HuH-7 (cell line): Measurements from ENCODE around the gene PTPRN2.

Source experiments
- DNase-seq: peaks from one replicate; pipeline ENCODE4 v3.0.0; 2011; ENCODE audit warnings: low spot score

Gene PTPRN2

DNA sequence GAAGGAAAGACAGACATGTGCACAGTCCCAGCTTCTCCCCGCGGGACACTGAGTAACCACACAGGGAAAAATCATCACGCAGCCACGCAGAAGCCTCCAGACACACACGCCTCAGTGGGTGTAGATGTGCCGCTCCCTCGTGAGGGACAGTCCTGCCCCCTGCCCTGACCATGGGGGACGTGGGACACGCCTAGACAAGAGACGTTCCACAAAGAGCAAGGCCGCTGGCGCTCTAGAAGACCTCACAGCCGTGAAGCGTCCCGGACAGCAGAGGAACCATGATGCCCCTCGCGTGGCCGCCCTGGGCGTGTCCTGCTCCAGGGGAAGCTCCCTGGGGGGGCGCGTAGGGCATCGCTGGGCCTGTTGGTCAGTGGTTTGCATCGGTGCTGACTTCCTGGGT is 1040.0 kb downstream of the PTPRN2 start:
- no peak for DNase-seq

DNA sequence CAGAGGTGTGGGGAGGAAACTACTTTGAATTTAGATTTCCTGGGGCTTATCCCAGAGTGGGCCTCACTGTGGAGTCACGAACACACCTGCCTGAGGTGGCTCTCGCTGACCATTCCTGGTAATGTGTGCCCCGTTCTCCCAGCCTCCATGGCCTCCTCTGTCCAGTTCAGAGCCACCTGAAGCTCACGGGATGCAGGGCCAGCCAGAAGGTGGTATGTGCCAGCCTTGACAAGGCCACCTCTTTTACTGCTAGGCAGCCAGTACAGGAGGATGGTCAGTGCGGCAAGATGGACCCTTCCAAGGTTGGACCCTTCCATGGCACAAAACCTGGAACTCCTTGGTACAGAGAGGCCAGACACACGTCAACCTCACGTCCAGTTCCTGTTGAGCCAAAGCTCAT is 1040.5 kb downstream of the PTPRN2 start:
- no peak for DNase-seq

DNA sequence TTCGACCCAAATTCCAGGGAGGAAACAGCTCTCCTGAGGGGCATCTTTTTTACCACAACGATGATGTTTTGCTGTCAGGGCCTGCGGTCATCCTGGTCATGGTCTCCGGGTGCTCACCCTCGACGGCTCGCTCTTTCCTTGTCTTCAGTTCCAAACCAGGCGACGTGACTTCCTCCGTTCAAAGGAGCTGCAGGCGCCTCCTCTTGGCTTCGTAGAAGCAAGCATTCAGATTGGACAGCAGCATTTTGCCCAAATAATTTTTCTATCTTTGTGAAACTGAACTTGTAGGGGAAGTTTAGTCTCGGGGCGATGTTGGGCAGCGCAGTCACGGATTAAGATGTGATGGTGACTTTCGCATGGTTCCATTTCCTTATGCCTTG is 1042.0 kb downstream of the PTPRN2 start:
- no peak for DNase-seq

DNA sequence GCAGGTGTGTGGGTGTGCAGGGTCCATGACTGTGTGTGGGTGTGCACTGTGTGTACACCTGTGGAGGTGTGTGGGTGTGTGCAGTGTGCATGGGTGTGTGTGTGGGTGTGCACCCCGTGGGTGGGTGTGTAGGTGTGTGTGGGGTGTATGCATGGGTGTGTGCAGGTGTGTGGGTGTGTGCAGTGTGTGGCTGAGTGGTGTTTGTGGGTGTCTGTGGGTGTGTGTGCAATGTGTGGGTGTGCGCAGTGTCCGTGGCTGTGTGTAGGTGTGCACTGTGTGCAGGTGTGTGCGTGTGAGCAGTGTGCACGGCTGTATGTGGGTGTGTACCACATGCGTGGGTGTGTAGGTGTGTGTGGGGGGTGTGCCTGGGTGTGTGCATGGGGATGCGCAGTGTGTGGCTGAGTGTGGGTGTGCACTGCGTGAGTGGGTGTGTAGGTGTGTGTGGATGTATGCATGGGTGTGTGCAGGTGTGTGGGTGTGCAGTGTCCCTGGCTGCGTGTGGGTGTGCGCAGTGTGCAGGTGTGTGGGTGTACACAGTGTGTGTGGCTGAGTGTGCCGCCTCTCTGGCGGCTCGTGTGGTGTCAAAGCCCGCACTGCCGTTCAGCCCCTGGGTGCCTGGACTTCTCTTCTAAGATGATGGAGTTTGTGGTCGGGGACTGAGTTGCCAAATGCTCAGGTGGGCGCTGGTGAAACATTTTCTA is 1042.5 kb downstream of the PTPRN2 start:
- no peak for DNase-seq

DNA sequence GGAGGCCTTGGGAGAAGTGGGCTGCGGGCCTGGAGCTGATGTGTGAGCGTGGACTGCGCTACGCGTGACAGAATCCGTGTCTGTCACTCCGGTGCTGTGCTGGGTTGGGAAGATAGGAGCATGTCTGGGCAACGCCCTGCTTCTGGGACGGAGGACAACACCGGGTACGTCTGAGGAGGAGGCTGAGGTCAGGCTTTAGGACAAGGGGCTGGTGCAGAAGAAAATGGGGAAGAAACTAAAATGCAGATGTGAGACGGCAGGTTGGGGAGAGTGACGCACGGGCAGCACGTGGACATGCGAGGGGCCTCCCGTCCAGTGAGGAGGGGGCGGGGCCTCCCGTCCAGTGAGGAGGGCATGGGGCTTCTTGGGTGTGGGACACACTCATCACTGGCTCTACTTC is 1043.4 kb downstream of the PTPRN2 start:
- no peak for DNase-seq

DNA sequence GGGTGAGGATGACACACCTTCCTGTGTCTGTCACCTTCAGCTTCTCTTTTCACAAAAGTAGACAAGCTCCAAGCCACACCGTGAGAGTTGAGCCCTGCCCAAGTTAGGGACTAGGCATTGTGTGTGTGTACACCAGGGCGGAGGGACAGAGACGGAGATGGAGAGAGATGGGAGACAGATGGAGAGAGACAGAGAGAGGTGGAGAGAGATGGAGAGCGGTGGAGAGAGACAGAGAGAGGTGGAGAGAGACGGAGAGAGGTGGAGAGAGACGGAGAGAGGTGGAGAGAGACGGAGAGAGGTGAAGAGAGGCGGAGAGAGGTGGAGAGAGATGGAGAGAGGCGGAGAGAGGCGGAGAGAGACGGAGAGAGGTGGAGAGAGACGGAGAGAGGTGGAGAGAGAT is 1043.8 kb downstream of the PTPRN2 start:
- DNase-seq = no peak

DNA sequence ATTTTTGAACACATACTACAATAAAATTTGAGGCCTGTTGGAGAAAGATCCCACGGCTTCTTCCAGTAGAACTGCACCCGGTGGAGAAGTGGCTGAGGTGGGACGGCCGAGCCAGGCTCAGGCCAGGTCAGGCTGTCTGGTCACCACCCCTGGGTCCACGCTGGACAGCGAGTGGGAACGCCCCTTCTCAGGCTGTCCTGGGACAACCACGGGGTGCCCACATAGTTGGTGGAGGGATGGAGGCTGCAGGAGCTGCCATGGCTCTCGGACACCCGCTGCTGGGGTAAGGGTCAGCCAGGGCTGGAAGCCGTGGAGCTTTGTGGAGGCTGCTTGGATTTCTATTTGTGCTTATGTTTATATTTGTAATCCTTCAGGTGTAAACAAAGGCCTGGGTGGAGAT is 1044.3 kb downstream of the PTPRN2 start:
- no peak for DNase-seq

DNA sequence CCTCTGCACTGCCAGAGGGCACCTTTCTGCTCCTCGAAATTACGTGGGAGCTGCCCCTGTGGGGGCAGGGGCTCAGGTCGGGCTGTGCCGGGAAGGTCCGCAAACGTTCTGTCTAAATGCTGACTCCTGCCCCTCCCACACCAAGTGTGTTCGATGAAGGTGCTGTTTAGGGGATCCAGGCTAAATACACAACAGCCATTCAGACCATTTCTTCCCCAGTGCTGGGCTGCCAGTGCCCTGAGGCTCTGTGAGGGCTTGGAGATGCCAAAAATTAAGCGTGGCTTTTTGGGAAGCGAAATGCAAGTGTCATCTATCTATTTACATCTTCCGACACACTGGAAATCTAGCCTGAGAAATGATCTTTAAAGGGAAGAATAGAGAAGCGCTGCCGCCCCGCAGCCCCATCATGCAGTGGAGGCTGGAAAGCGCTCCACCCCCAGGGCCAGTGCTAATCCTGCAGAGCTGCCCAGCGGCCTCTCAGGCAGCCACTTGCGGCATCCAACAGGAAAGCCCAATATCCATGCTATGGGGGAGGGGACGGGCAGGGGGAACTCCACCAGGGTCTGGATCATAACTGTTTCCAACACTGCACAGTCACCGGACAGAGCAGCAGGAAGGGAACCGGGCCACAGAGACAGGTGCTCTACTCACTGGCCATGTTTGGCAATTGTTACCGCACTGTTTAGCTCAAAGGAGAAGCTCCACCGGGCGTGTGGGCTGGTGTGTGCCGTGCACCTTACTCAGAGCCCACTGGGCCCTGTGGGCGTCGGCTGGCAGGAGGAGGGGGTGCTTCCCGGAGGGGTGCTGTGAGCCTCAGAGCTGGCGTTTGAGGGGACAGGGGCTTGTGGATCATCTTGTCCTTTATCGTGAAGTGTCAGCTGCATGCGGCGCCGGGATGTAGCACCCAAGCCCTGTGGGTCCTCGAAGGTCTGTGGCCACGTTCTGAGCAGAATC is 1045.3 kb downstream of the PTPRN2 start:
- no peak for DNase-seq

DNA sequence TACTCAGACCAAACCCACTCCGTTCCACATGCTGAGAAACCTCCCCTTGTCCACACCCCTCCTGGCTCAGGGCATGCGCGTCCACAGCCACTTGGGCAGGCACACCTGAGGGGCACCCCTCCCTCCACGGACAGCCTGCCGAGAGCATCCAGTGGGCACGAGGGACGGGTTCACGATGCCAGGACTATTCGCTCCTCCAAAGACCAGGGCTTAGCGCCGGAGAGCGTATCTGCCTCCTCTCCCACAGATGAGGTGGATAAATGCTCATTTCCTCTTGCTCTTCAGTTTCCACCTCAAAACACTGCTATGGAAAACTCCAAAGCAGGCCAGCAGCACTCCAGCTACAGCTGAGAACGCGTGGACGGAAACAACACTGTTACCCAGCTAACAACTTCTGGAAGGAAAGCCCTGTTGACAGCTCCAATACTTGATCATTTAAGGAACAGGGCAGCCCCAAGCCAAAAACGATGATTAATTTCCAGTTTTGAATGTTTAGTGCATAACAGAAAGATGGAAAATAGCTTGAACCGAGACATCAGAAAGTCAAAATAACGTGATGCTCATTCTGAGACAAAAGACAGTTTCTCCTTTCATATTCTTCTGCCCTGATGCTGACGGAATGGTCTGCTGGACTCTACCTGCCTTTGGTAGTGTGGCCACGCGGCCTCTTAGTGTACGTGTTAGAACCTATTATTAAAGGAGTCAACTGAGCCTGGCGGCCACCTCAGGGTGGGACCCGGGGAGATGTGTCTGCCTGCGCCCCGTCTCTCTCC is 1046.1 kb downstream of the PTPRN2 start:
- DNase-seq = no peak

DNA sequence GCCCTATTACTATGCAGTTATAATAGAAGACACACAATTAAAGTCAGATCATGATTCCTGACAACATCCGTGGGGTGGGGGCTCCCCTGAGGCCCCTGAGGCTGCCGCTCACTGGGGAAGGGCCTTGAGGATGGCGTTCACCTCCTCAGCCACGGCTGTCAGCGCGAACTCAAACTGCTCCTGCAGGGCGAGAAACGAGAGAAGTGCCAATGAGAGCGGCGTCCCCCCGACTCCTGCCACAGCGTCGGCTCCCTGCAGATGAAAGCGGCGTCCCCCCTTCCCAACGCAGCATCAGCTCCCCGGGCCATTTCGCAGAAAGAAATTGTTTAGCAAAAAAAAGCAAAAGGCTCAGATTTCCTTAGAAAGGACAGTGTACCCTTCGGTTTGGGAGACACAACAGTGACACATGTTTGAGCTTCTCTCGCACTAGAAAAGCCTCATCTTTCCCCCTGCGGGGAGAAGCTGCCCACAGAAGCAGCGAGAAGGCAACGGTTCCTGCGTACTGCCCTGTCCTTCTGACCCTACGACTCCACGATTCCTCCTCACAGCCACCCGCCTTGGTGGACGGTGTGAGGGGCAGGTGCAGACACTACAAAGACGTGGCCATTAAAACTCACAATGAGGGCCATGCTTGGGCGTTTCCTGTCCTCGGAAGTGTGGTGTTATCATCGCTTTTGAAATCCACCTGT is 1046.9 kb downstream of the PTPRN2 start:
- DNase-seq = no peak

DNA sequence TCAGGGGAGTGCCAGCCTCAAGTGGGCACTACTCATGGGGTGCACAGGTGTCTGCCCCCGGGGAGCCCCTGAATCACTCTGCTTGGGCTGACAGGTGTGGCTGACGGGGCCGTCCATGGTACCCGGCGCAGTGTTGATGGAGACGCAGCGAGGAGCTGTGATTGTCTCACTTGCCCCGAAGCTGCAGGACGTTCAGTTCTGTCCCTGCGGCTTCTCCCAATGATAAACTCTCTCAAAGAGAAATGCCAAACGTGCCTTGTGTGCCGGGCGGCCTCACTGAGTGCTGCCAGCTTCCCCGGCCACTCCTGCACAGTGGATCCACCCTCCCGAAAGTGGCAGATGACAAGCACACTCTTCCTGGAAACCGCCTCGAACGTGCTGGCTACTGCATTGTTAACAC is 1047.6 kb downstream of the PTPRN2 start:
- no peak for DNase-seq

DNA sequence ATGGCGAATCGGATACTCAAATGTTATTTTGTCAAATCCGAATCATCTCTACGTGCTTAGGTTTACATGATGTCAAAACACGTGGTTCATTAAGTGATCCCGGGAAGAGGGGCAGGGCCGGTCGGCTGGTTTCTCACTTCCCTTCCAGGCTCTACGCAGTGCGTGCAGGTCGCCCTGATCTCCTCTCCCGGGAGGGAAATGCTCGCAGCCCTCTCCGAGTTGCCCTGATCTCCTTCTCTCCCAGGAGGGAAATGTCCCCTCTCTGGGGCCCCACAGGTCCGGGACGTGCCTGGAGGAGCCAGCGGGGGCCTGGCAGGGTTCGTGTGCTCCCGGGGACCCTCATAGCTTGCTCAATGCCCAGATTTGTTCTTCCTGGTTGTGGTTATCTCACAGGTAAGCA is 1048.1 kb downstream of the PTPRN2 start:
- DNase-seq = no peak

DNA sequence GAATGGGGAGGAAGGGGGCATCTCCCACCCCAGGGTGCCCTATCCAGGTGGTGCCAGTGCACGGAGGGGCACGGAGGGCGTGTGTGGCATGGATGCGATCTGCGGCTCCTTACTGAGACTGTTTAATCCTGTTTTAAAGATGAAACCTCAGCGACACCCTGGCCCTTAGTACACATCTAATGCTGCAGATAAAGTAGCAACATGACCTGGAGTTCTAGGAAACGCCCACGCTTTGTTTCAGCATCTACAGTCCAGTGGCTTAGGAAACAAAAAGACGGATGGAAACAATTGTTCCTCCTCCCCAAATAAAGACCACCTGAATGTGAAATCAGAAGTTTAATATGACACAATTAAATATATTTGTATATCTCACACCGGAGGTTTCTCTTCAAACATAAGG is 1048.9 kb downstream of the PTPRN2 start:
- DNase-seq = no peak

DNA sequence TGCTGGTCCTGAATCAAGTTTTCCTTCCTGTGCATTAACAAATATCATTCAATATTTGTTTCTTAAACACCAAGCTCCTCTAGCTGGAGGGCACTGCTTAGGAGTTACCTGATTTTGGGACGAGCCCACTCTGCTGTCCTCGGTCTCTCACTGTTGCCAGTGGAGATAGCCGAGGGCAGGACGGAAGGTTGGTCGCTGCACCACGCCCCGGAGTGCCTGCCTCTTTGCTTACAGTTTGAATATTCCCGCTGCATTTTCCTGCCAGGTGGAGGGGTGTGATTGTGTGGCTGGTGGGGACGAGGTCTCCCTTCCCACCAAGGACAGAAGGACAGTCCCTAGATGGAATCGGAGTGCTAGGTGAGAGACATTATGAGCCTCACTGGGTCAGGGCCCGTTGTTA is 1049.3 kb downstream of the PTPRN2 start:
- no peak for DNase-seq

DNA sequence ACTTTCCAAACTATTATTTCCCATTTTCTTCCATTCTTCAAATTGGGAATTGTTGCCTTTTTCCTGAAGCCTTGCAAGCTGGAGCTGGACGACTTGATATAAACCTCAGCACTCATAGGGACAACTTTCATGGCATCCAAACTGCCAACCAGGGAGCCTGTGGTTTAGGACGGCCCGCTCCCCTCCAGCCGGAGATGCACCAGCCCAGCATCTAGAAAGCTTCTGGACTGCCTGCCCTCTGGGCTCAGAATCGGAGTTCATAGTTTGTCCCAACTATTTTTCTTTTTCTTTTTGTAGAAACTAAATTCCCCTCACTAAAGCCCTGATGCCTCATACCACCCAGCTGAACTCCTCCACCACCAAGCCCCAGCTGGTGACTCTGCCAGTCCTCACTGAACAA is 1050.6 kb downstream of the PTPRN2 start:
- DNase-seq = no peak

DNA sequence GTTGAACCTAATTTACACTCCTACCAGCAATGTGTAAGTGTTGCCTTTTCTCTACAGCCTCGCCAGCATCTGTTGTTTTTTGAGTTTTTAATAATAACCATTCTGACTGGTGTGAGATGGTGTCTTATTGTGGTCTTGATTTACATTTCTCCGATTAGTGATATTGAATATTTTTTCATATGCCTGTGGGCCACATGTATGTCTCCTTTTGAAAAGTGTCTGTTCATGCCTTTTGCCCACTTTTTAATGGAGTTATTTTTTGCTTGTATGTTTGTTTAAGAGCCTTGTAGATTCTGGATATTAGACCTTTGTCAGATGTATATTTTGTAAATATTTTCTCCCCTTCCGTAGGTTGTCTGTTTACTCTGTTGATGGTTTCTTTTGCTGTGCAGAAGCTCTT is 1055.6 kb downstream of the PTPRN2 start:
- DNase-seq = no peak

DNA sequence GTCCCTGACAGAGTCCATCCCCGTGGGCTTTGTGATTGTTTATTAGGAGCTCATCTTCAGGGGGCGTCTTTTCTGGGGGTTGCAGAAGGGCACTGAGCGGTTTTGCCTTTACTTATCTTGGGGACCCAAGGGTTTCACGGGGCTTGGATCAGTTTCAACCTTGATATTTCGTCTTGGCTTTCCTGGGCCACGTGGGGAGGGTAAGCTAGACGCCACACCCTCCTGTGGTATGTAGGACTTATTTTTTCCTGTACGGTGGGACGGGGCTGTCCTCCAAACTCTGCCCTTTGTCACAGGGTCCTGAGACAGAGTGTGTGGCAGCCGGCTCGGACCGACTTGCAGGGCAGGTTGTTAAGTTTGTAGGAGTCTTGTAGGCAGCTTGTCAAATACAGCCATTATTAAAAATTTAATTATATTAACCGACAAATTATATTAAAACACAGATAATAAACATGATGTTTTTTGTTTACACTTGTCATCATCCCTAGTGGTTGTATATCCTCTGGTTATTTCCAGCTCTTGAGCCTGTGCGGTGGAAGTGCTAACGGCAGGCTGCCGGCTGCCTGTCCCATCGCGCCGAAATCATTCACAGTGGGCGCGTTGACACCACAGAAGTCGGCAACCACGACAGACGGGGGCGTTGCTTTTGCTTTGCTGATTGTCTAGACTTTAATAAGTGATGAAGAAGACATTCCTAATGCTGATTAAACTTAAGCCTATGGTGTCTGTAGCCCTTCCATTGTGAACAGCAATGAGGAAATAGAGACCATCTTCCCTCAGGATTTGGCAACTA is 1057.7 kb downstream of the PTPRN2 start:
- DNase-seq = no peak

DNA sequence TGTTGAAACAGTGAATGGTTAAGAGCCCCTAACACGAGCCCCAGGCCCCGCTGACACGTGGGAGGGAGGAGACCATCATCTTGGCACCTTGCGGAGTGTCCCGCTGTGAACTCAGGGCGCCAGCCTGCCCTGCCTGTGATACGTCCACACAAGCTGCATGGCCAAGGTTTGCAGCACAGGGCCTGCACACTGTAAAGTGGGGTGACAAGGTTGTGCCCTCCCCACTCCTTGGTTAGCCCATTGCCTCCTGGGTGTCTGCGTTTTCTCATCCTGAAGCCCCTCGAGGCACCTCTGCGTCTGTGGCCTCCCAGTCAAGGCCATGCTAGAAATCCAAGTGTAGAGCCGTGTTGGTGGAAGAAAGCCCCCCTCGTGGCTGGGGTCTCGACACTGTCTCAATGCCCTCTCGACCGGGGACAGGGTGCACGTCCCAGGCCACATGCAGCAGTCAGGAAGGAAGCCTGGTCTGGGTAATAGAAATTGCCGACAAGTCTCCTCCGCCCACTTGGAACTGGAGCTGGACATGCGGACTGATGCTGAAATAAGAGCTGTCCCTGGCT is 1058.8 kb downstream of the PTPRN2 start:
- DNase-seq = no peak

DNA sequence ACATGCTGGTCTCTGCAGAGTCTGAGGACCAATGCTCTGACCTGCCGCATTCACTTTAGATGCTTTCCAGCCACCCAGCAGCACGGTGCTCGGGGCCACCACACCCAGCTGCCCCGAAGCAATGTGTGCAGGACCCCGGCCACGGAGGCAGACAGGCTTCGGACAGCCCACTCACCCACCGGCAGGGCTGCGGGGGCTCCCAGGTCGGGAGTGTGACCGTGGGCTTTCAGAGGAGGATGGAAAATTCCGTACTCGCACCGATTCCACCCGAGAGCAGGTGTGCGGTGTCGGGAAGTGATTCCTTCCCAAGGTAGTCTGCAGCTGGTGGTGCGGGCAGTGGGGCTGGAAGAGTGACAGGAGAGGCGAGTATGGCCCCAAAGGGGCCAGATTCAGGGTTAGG is 1059.9 kb downstream of the PTPRN2 start:
- DNase-seq = no peak

DNA sequence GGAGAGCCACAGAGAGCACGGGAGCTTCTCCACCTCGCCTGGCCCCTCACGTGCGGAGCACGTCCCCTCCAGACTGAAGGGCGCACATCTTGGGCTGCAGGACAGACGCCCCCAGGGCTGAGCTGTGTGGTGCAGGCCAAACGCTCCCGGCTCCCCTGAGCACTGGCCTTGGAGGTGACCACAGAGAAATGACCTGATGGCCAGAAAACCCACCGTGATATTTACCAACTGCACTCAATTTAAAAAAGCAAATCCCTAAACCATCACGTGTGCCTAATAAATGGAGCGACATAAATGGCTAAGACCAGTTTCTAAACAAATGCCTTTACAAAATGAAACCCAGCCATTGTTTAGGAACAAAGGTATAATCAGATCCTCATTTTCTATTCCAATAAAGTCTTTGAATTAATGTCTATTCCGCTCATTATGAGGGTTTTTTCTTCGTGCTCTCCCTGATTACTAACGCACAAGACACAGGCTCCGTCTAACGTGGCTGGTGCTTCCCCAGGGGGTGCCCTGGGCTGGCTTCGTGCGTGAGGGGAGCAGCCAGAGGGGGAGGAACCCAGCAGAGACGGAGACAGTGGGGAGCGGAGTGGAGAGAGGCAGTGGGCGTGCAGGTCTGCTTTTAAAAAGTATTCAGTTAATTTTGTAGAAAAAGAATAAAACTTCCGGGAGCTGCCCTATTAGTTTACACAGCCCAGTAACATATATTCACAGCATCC is 1060.5 kb downstream of the PTPRN2 start:
- DNase-seq = no peak
